B cell (primary cell): ENCODE data around the gene EFNA5. TPM values are rescaled to one million over a fixed set of nuclear protein-coding genes. Genes with fewer than 3 reads are reported as not detected.

ENCODE experiments used
- ATAC-seq: fragments of 200-7000 bp; cut with Tn5 transposase; one replicate; pipeline ENCODE4 v1.10.0; 2021; ENCODE audit warnings: low read depth, mild to moderate bottlenecking, moderate number of reproducible peaks, moderate library complexity
- CTCF ChIA-PET: fragments of 350-600 bp; sonication (Branson Sonifier 250); formaldehyde crosslinking; loops from one replicate; lab custom pipeline; 2021; ENCODE audit warnings: antibody characterized with exemption, inconsistent platforms; lab: Charles Lee
- POLR2A ChIA-PET: fragments of 350-600 bp; sonication (Branson Sonifier 250); formaldehyde crosslinking; loops from one replicate; lab custom pipeline; 2021; ENCODE audit warnings: antibody characterized with exemption; lab: Charles Lee
- DNase-seq: peaks from one replicate; pipeline ENCODE4 v3.0.0; 2013
- H2AFZ ChIP-seq: 2 replicates; pipeline ENCODE4 v1.6.1; 2012; ENCODE audit warnings: mild to moderate bottlenecking, low read depth, low read length; ENCODE audit not compliant: insufficient read depth, poor library complexity, severe bottlenecking
- H3K27ac ChIP-seq, 2 donors: 1 replicate in 1 of 2; 2 replicates in 1 of 2; pipeline ENCODE4 v1.5.1; 2012 to 2013; ENCODE audit warnings: low read length in 2 of 2, mild to moderate bottlenecking in 2 of 2, moderate library complexity in 1 of 2
- H3K27me3 ChIP-seq, 4 experiments: fragments of 200-600 bp in 1 of 4; sonication (generic) in 1 of 4; replicated peaks in 1 of 4; 1 replicate in 2 of 4; 2 replicates in 2 of 4; pipeline versions ENCODE4 v1.6.1 to v1.7.0; 2013 to 2016; ENCODE audit warnings: low read length in 3 of 4, mild to moderate bottlenecking in 2 of 4, mixed read lengths in 1 of 4, moderate library complexity in 1 of 4; ENCODE audit not compliant: insufficient read depth in 4 of 4, control insufficient read depth in 3 of 4; ENCODE audit errors: control extremely low read depth in 1 of 4
- H3K36me3 ChIP-seq, 2 experiments: replicated peaks in 1 of 2; 1 replicate in 1 of 2; 2 replicates in 1 of 2; pipeline versions ENCODE4 v1.6.1 to v1.7.1; 2013; ENCODE audit warnings: low read length in 1 of 2; ENCODE audit not compliant: insufficient read depth in 2 of 2, control insufficient read depth in 1 of 2; ENCODE audit errors: control extremely low read depth in 1 of 2, extremely low read depth in 1 of 2
- H3K4me1 ChIP-seq, 2 donors: fragments of 200-600 bp in 1 of 2; sonication (generic) in 1 of 2; 1 replicate in 1 of 2; 2 replicates in 1 of 2; pipeline versions ENCODE4 v1.5.1 to v1.6.1; 2013 to 2017; ENCODE audit warnings: low read length in 2 of 2; ENCODE audit not compliant: control insufficient read depth in 2 of 2, insufficient read depth in 2 of 2
- H3K4me2 ChIP-seq: replicated peaks from 2 replicates; pipeline ENCODE3; 2012; ENCODE audit warnings: mild to moderate bottlenecking, low read depth, low read length; ENCODE audit not compliant: poor library complexity, severe bottlenecking
- H3K4me3 ChIP-seq, 5 experiments: fragments of 200-600 bp in 1 of 5; sonication (generic) in 1 of 5; 1 replicate in 3 of 5; 2 replicates in 2 of 5; pipeline versions ENCODE4 v1.5.1 to v1.7.0; 2011 to 2016; ENCODE audit warnings: low read length in 4 of 5, mild to moderate bottlenecking in 4 of 5, low read depth in 2 of 5, control low read depth in 1 of 5, moderate library complexity in 1 of 5; ENCODE audit not compliant: insufficient read depth in 1 of 5; ENCODE audit errors: control extremely low read depth in 1 of 5, extremely low read depth in 1 of 5
- H3K79me2 ChIP-seq: fragments of 200-600 bp; sonication (generic); one replicate; pipeline ENCODE4 v1.6.0; 2016; ENCODE audit warnings: low read length; ENCODE audit not compliant: control insufficient read depth, insufficient read depth
- H3K9ac ChIP-seq: fragments of 200-600 bp; sonication (generic); 2 replicates; pipeline ENCODE4 v1.6.1; 2017; ENCODE audit warnings: mild to moderate bottlenecking, low read length, moderate library complexity
- H3K9me3 ChIP-seq, 3 donors: one replicate each; pipeline versions ENCODE4 v1.6.1 to v1.7.1; 2013; ENCODE audit warnings: low read length in 2 of 3; ENCODE audit not compliant: control insufficient read depth in 2 of 3, insufficient read depth in 1 of 3; ENCODE audit errors: control extremely low read depth in 1 of 3
- H4K20me1 ChIP-seq: 2 replicates; pipeline ENCODE4 v1.6.0; 2012; ENCODE audit warnings: mild to moderate bottlenecking, low read length; ENCODE audit not compliant: insufficient read depth, control insufficient read depth, poor library complexity, severe bottlenecking
- H3K27ac Mint-ChIP-seq: one replicate; pipeline ENCODE4 v1.8.0; 2021; ENCODE audit warnings: mixed read lengths
- H3K27me3 Mint-ChIP-seq: one replicate; pipeline ENCODE4 v1.8.0; 2021; ENCODE audit warnings: mixed read lengths
- H3K4me1 Mint-ChIP-seq: one replicate; pipeline ENCODE4 v1.8.0; 2021; ENCODE audit warnings: mixed read lengths
- H3K4me3 Mint-ChIP-seq: one replicate; pipeline ENCODE4 v1.8.0; 2021; ENCODE audit warnings: mixed read lengths
- H3K9me3 Mint-ChIP-seq: one replicate; pipeline ENCODE4 v1.8.0; 2022; ENCODE audit warnings: mixed read lengths; ENCODE audit not compliant: insufficient read depth
- CTCF ChIP-seq: fragments of 200-600 bp; IDR thresholded peaks from one replicate; pipeline ENCODE4 v1.8.0; 2022; ENCODE audit warnings: antibody characterized with exemption, mild to moderate bottlenecking
- EZH2 ChIP-seq: IDR thresholded peaks from 2 replicates; pipeline ENCODE4 v1.6.1; 2012; ENCODE audit warnings: borderline replicate concordance, low read depth, mild to moderate bottlenecking, moderate library complexity, low read length; ENCODE audit not compliant: insufficient read depth, poor library complexity, severe bottlenecking
- WGBS: methylation state at CpG from one replicate; pipeline ENCODE4 v1.1.5; 2013; ENCODE audit warnings: missing lambda C conversion rate; ENCODE audit not compliant: insufficient coverage; 5-methylcytosine and 5-hydroxymethylcytosine counted together
- intact Hi-C: fragments of 100-400 bp; cut with micrococcal nuclease; formaldehyde crosslinking; loops from one replicate; pipeline ENCODE4 v1.10.0; 2022
- polyA plus RNA-seq: library from polyadenylated mRNA; depleted of rRNA; stranded (reverse); fragments of >200 nt; gene quantifications from 2 replicates; pipeline ENCODE4 v1.2.3, GENCODE V29; 2012
- total RNA-seq, 2 donors: library from RNA; stranded (reverse); fragments of 120-200 nt in 1 of 2; gene quantifications; 1 replicate in 1 of 2; 2 replicates in 1 of 2; pipeline versions ENCODE4 v1.2.3 to v1.2.4, GENCODE V29; 2013 to 2022

EFNA5 gene
- total and polyA plus RNA-seq, 2 donors (not counting 1 experiment from before 2014, with no cell fraction given): not detected

- H2AFZ ChIP-seq: no peak overlapping the region
- WGBS: 75% methylated on average over 1 of the region's 4 CpGs
- H3K36me3 ChIP-seq: no peaks in the 10 kb centered on the region
- Mint-ChIP-seq H3K4me3 (no peak overlapping the region), H3K9me3 (no peaks in the 10 kb centered on the region), H3K4me1 (peaks cover 19% of the 10 kb centered on the region), H3K27ac (no peak overlapping the region), H3K27me3 (peaks cover 10% of the 10 kb centered on the region)
- ChIA-PET POLR2A (no interaction called here), CTCF (no interaction called here)
- H3K27me3 ChIP-seq: peaks cover 0 to 12% (median 5%) of the 10 kb centered on the region in 4 experiments
- intact Hi-C loops: no loop called here
- H3K4me1 ChIP-seq: peaks cover 12 to 16% of the 10 kb centered on the region in 2 donors
- no peaks in the 10 kb centered on the region for H4K20me1 ChIP-seq
- H3K9ac ChIP-seq: no peak overlapping the region
- H3K9me3 ChIP-seq: no peaks in the 10 kb centered on the region
- TF ChIP-seq EZH2 (no peak), CTCF (no peak)
- DNase-seq (no peak), ATAC-seq (no peak)
- H3K4me3 ChIP-seq: no peak overlapping the region
- H3K4me2 ChIP-seq: no peak overlapping the region
- H3K27ac ChIP-seq: no peak overlapping the region
- no peaks in the 10 kb centered on the region for H3K79me2 ChIP-seq
These were observed 102.7 kb downstream of the EFNA5 start for GRCh38 chr5:107567901-107568671.

GRCh38 chr5:107566986-107567385 is 103.8 kb downstream of the EFNA5 start:
- Histone ChIP-seq H4K20me1 (no peaks in the 10 kb centered on the region), H3K79me2 (no peaks in the 10 kb centered on the region), H3K9ac (no peak overlapping the region), H3K4me3 (no peak overlapping the region), H2AFZ (no peak overlapping the region), H3K36me3 (no peaks in the 10 kb centered on the region), H3K4me2 (no peak overlapping the region), H3K9me3 (no peaks in the 10 kb centered on the region), H3K27ac (no peak overlapping the region), H3K4me1 (peaks cover 12 to 13% of the 10 kb centered on the region in 2 donors), H3K27me3 (peaks cover 0 to 11% (median 4%) of the 10 kb centered on the region in 4 experiments)
- ChIA-PET POLR2A (no interaction called here), CTCF (no interaction called here)
- DNase-seq (no peak), ATAC-seq (no peak)
- Mint-ChIP-seq H3K4me1 (peaks cover 16% of the 10 kb centered on the region), H3K27ac (no peak overlapping the region), H3K9me3 (no peaks in the 10 kb centered on the region), H3K27me3 (peaks cover 7% of the 10 kb centered on the region), H3K4me3 (no peak overlapping the region)
- intact Hi-C loops: no loop called here
- WGBS: no CpG with 5 or more reads among the region's 2 CpGs
- no peak for TF ChIP-seq CTCF
- no peak for TF ChIP-seq EZH2
